Stimulated activated naive CD8-positive, alpha-beta T cell treated with anti-CD3 and anti-CD28 coated beads, Interleukin-15, Interleukin-2, amounts not matched to agents 100 U/mL and 50 U/mL, for 24 hours (primary cell): Measurements from ENCODE around the gene ADH6.
"Not testable (repeated sequence)": the region's sequence is repeated elsewhere in the genome, so short reads cannot be mapped to it uniquely, and the experiment has no call there.

Source experiments
- ATAC-seq: fragments of 150-1000 bp; cut with Tn5 transposase; one replicate; pipeline ENCODE4 v1.10.0; 2021
- DNase-seq: peaks from one replicate; pipeline ENCODE4 v3.0.0; 2021

ADH6 gene

DNA sequence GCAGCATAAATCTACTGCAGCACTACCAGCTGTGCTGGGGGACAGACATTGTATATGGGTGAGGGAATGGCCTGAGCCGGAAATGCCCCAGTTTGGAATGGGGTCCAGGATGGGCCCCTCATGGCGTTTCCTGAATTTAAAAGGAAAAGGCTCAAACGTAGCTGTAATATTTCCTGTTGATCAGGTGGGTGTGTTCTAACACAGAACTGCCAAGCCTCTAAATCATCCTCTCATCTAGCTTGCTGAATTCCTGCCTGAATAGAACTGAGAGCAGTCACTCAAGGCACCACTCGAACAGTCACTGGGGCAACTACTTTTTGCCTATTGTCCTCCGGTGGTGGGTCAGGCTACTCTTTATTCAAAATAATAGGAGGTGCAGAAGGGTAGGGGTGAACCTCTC is 28.7 kb downstream of the ADH6 start:
- no peak for ATAC-seq
- no peak for DNase-seq

DNA sequence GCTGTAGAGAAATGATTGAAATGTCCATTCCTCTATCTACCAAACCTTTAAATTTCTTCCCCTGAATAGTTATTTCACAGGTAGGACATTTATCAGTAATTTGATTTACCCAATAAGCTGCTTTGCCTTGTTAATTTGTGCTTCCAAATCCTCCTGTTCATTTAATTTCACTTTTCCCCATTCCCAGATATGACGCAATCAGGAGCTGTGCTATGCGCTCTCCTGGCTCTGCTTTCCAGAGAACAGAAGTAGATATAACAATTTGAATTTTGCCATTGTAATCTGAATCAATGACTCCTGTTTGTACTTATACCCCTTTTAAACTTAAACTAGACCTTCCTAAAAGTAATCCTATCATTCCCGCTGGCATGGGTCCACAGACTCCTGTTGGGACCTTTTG is 29.1 kb downstream of the ADH6 start:
- not testable (repeated sequence) for ATAC-seq, DNase-seq

DNA sequence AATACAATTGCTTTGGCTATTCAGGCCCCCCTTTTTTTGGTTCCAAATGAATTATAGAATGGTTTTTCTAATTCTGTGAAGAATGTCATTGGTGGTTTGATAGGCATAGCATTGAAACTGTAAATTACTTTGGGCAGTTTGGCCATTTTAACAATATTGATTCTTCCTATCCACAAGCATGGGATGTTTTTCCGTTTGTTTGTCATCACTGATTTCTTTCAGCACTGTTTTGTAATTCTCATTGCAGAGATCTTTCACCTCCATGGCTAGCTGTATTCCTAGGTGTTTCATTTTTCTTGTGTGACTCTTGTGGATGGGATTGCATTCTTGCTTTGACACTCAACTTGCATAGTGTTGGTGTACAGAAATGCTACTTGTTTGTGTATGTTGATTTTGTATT is 33.0 kb downstream of the ADH6 start:
- no peak for DNase-seq
- no peak for ATAC-seq

DNA sequence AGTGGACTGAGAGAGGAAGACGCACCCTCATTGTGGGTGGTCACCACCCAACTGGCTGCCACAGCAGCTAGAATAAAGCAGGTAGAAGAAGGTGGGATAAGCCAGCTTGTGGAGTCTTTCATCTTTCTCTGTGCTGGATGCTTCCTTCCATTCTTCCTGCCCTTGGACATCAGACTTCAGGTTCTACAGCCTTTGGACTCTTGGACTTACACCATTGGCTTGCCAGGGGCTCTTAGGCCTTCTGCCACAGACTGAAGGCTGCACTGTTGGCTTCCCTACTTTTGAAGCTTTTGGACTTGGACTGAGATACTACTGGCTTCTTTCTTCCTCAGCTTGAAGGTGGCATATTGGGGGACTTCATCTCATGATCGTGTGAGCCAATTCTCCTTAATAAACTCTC is 33.5 kb downstream of the ADH6 start:
- DNase-seq (no peak), ATAC-seq (no peak)

DNA sequence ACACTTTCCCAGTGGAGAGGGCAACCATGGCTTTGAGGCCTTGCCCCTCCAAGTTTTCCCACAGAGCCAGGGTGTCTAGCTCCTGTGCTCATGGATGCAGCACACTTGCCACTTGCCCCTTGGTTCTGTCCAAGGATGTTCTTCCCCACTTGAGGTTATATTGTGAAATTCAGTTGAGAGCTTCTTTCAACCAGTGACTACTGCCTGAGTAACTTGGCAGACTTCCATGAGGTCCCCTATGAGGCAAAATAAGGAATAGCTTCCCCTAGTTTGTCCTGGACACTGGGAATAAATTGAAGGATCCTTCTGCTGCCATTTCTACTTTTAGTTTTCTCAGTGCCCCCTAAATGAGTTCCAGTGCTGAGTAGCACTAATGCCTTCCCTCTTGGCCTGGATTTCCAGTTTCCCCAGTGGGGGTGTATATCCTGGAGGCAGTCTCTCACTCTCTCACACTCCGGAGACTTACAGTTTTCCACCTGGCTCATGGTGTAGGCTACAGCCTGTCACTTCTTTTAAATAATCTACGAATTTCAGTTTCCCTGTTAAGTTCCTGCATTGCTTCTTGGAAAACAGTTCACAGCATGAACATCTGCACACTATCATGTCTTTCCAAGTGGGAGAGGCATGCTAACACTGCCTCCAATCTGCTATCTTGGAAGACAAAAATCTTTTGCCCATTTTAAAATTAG is 38.5 kb downstream of the ADH6 start:
- no peak for DNase-seq
- ATAC-seq, result no peak

DNA sequence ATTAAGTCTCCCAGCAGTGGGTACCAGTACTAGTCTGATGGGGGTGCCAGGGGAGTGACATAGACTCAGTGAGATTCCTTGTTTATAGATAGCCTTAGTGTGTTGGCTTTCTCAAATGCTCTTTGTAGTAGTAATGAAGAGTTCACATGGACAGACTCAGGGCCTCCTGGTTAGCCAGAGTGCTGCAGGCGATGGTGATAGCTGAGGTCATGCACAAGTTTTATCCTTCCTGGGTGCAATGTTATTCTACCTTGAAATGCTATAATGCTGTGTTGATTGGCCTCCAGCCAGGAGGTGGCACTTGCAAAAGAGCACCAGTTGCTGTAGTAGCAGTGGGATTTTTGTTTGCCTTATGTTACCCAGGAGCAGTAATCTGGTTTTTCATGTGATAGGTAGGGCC is 39.4 kb downstream of the ADH6 start:
- DNase-seq (no peak), ATAC-seq (no peak)

DNA sequence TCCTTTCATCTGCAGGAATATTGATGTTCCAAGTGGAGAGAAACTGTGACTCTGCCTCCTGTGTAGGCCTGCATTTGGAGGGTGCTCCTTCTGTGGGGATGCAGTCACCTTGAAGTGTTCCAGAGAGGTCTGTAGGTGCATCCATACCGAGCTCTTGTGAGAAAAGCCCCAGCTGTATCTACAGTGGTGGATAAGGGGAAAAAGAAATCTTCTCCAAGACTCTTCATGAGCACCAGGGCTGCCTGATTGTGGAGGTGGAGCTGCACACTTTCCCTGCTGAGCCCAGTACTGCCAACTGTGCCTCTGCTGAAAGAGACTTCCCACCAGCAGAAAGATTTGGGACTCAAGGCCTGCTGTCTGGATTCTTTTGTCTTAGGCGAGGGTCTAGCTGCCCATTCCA is 39.9 kb downstream of the ADH6 start:
- ATAC-seq (no peak), DNase-seq (no peak)

DNA sequence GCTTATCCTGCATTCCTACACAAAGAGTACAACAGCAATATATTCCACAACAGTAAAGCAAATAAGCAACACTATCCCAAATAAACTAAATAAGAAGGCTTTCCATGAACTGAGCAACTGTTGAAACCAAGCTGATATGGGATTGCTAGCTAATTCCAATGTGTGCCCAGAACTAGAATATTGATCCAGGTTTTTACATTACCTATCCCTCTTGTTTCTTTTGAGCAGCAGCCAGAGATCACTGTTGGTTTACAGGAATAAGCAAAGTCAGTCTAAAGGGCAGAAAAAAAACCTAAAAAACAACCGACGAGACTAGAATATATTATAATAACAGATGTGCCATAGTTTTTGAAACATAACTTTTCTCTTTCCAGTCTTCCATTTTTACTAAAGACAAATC is 52.5 kb downstream of the ADH6 start:
- ATAC-seq, result no peak
- no peak for DNase-seq

DNA sequence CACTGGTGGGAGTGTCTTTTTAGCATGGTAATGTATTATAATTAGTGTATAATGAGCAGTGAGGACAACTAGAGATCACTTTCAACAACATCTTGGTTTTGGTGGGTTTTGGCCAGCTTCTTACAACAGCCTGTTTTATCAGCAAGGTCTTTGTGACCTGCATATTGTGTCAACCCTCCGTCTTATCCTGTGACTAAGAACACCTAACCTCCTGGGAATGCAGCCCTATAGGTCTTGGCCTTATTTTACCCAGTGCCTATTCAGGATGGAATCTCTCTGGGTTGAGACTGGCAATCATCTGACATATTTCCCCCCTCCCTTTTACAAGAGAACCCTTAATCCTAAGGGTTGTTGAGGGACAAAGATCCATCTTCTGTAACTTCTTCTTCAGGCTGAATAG is 53.1 kb downstream of the ADH6 start:
- DNase-seq (no peak), ATAC-seq (no peak)

DNA sequence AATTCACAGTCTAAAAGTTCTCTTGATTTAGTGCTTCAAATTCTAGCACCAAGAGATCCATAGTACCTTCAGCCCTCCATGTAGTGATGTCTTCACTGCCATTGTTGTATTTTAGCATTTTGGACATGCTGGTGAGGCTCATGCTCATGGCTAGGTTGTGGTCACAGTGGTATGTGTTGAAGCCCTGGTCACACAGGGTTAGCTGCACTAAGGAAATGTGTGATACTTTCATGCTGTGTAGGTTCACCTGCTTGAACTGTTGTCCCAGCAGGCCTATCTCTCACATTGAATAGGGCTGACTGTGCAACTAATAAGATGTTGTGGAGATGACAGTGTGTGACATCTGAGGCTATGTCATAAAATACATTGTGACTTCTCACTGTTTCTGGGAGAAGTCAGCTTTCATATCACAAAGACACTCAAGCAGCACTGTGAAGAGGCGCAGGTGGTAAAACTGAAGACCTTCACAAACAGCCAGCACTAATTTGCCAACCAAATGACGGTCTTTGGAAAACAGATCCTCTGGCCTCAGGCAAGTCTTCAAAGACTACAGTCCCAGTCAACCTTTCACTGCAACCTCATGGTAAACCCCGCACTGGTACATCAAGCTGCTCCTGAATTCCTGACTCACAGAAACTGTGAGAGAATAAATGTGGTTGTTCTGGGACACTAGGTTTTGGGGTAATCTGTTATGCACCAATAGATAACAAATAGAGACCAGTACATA is 57.5 kb downstream of the ADH6 start:
- DNase-seq (no peak), ATAC-seq (no peak)

DNA sequence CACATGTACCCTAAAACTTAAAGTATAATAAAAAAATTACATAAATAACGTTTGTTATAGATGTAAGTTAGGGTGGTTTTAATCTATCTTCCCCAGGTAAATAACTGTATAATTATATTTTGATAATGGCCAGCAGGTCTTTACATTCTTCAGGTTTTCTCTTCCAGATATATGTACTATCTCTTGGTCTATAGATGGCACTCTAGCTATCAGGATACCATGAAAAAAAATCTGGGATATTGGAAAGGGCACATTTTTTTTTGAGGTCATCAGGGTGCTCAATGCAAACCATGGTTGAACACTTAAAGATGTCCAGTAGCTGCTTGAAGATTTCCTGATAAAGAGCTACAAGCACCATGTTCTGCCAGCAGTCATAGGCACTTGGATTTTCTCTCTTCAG is 59.3 kb downstream of the ADH6 start:
- ATAC-seq, result no peak
- no peak for DNase-seq

DNA sequence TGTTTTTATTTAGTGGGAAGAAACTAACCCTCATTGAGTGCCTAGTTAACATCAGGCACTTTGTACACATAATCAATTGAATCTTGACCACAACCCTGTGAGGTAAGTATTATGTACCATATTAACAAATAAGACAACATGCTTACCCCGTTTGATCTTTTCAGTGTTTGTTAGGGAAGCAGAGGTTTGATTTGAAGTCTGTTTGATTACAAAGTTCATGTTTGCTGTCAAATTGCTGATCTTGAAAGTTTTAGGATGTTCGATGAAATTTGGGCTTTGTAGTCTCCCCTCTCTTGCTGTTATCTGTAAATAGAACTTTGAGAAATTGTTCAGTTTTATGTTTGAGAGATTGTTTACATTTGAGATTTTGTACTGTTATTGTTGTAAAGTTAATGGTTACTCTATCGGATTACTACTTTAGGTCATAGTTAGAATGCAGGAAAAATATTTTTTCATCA is 61.5 kb downstream of the ADH6 start:
- DNase-seq (no peak), ATAC-seq (no peak)

DNA sequence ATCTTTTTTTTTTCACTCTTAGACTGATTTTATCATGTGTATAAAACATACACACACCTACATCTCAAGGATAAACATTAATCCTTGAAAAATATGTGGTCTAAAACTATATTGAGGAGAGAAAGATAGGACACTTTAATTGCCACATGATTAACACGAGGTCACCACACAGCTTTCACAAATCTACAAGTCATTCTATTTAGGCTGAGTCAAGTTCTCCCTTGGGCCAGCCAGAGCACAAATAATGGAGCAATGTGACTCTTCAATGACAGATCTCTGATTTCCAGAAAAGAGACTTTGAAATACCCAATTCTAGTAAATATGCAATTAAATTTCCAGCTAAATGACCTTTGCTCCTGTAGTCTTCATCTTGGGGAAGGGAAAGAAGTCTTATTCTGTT is 62.1 kb downstream of the ADH6 start:
- ATAC-seq (no peak), DNase-seq (no peak)

DNA sequence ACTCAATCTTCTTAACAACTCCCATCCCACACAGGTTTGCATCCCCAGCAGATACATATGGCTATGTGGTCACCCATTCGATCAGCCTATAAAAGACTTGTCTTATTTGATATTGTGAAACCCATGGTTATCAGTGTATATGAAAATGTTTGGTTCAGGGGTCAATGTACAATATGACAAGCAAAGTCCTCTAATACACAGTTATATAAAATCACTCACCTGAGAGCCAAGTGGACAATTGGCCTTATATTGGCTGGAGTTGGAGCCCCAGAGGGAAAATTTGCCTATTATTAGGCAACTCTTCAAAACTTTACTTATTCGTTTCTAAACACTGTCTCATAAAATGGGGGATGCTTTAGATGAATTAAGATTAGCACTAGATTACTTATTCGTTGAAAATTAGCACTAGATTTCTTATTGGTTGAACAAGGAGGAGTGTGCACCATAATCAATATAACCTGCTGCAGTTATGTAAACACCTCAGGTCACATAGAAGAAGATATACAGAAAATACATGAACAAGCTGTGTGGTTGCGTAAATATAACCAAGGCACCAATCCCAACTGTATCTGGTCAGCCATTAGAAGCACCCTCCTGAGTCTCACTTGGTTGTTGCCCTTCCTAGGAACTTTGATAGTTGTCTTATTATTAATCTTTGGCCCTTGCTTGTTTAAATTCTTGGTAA is 64.2 kb downstream of the ADH6 start:
- DNase-seq (no peak), ATAC-seq (no peak)
